Psoas muscle (tissue), 8 donors: ENCODE data around the gene COBL. TPM values are rescaled to one million over a fixed set of nuclear protein-coding genes. Genes with fewer than 3 reads are reported as not detected.

Experiments used
- ATAC-seq, 4 donors: fragments of 200-7000 bp; cut with Tn5 transposase; one replicate each; pipeline ENCODE4 v1.9.1; 2020; ENCODE audit warnings: moderate library complexity in 3 of 4, mild to moderate bottlenecking in 2 of 4
- DNase-seq, 2 donors: peaks; one replicate each; pipeline ENCODE4 v3.0.0-alpha.2; 2020
- H3K27ac ChIP-seq: fragments of 200-600 bp; one replicate; pipeline ENCODE4 v1.8.0; 2022
- H3K27me3 ChIP-seq, 3 donors: fragments of 200-600 bp in 1 of 3; one replicate each; pipeline versions ENCODE4 v1.6.1 to v1.8.0; 2013 to 2022; ENCODE audit warnings: low read length in 2 of 3, mild to moderate bottlenecking in 2 of 3, moderate library complexity in 1 of 3; ENCODE audit not compliant: insufficient read depth in 3 of 3
- H3K36me3 ChIP-seq, 2 donors: fragments of 200-600 bp in 1 of 2; one replicate each; pipeline versions ENCODE4 v1.6.1 to v1.8.0; 2013 to 2022; ENCODE audit warnings: low read depth in 1 of 2, mild to moderate bottlenecking in 1 of 2, moderate library complexity in 1 of 2; ENCODE audit not compliant: insufficient read depth in 1 of 2
- H3K4me1 ChIP-seq: fragments of 200-600 bp; one replicate; pipeline ENCODE4 v1.8.0; 2022
- H3K4me3 ChIP-seq: fragments of 200-600 bp; one replicate; pipeline ENCODE4 v1.8.0; 2022; ENCODE audit warnings: mild to moderate bottlenecking
- H3K9me3 ChIP-seq: fragments of 200-600 bp; one replicate; pipeline ENCODE4 v1.8.0; 2022
- WGBS, 3 donors: extraction: QIAGEN DNeasy Blood & Tissue Kit; methylation state at CpG; one replicate each; pipeline versions ENCODE4 v1.1.6 to v1.1.7; 2013; 5-methylcytosine and 5-hydroxymethylcytosine counted together
- intact Hi-C, 2 donors: fragments of 100-400 bp; cut with DNase I; formaldehyde crosslinking; loops; one replicate each; pipeline versions ENCODE4 v1.11.0 to v1.14.2; 2022
- polyA plus RNA-seq, 3 donors: library from polyadenylated mRNA; stranded (reverse); fragments of 200-250 nt; gene quantifications; one replicate each; pipeline ENCODE4 v1.2.3, GENCODE V29; 2013
- total RNA-seq, 4 donors: library from RNA; stranded (reverse); fragmentation: NEBNext Ultra II Directional in 2 of 4; extraction: Animal tissue kit (Norgen Biotek cat#: 25700) in 2 of 4; gene quantifications; one replicate each; pipeline versions ENCODE4 v1.2.1 to v1.2.4, GENCODE V29; 2021 to 2023
- TF ChIP-seq, protein P1 (sequence below): fragments of 200-600 bp; IDR thresholded peaks from one replicate; pipeline ENCODE4 v1.8.0; 2022; ENCODE audit warnings: antibody characterized with exemption
- donor health status: healthy with polysubstance abuse.
- donor health status: DM: no; HTN: no; CAD: no; lungs with moderate emphysema.
- donor health status: Bipolar disorder and iron deficiency.
- donor health status: healthy.
- donor health status: DM: yes; HTN: yes; CAD: no.
- donor health status: DM: no; HTN: no; CAD: no.
- donor health status: DM: no; HTN: no; CAD: no.
- donor health status: DM: yes; HTN: yes; CAD: no.

Gene COBL
- total and polyA plus RNA-seq, 7 donors: 57.5 to 139 (median 115) TPM

DNA sequence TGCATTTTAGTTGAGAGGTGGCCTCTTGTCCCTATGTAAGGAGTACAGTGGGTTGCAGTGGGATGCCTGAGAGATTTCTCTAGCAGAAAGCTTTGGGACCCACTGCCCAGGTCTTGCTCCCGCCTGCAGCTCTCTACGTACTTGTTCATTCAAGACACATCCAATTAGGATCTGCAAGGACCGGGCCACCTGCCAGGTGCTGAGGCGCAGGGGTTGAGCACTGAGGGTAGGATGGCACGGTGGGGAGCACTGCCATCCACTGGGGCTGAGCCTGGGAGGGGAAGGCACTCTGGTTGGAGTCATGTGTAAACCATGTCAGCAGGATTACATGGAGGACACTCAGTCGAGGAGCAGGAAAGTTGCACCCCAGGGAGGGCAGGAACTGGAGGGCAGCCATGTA is 342.8 kb downstream of the COBL start:
- WGBS, 3 donors: 76 to 81% (median 79%) methylated on average over 6 of the region's 6 CpGs
- TF ChIP-seq, protein P1, sequence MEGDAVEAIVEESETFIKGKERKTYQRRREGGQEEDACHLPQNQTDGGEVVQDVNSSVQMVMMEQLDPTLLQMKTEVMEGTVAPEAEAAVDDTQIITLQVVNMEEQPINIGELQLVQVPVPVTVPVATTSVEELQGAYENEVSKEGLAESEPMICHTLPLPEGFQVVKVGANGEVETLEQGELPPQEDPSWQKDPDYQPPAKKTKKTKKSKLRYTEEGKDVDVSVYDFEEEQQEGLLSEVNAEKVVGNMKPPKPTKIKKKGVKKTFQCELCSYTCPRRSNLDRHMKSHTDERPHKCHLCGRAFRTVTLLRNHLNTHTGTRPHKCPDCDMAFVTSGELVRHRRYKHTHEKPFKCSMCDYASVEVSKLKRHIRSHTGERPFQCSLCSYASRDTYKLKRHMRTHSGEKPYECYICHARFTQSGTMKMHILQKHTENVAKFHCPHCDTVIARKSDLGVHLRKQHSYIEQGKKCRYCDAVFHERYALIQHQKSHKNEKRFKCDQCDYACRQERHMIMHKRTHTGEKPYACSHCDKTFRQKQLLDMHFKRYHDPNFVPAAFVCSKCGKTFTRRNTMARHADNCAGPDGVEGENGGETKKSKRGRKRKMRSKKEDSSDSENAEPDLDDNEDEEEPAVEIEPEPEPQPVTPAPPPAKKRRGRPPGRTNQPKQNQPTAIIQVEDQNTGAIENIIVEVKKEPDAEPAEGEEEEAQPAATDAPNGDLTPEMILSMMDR: no peak
- ATAC-seq (no peak), DNase-seq (no peak)
- Histone ChIP-seq H3K36me3 (no peaks in the 10 kb centered on the region), H3K27ac (no peak overlapping the region), H3K9me3 (peaks cover 3% of the 10 kb centered on the region), H3K4me3 (no peak overlapping the region), H3K27me3 (no peaks in the 10 kb centered on the region), H3K4me1 (no peaks in the 10 kb centered on the region)
- intact Hi-C loops: no loop called here

DNA sequence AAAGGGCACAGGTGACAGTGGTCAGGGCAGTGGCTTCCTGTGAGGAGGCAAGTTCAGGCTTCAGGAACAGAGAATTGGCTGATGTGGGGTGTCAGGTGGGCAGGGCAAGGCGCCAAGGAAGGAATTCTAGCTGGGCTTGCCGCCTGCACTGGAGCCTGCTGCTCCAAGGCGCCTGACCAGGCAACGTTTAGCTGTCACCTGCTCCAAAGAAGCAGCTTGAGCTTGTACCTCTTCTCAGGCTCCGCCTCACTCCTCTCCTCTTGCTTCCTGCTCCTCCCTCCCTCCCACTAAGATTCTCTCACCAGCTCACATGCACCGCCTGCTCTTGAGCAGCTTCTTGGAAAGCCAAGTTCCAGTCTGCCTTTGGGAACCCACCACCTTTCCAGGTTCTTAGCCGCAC is 346.5 kb downstream of the COBL start:
- H3K36me3 ChIP-seq: no peaks in the 10 kb centered on the region

More for the DNA sequence above, 346.5 kb downstream of the COBL start:
- intact Hi-C loops: no loop called here
- peaks cover 0 to 2% (median 0%) of the 10 kb centered on the region in 3 donors for H3K27me3 ChIP-seq
- ATAC-seq: peak in 1 of 4 donors; percentile 49
- TF ChIP-seq, protein P1: no peak
- H3K4me1 ChIP-seq: no peaks in the 10 kb centered on the region
- H3K4me3 ChIP-seq: no peak overlapping the region
- DNase-seq: no peak
- WGBS, 3 donors: 55 to 63% (median 62%) methylated on average over 7 of the region's 7 CpGs
- no peak overlapping the region for H3K27ac ChIP-seq
- H3K9me3 ChIP-seq: no peaks in the 10 kb centered on the region
